Omental fat pad (tissue), 4 donors: ENCODE data around the gene RSPH1. TPM values are rescaled to one million over a fixed set of nuclear protein-coding genes. Genes with fewer than 3 reads are reported as not detected.

Experiments
- ATAC-seq: fragments of 150-250 bp; one replicate; pipeline ENCODE4 v1.9.1; 2016; ENCODE audit warnings: mild to moderate bottlenecking, moderate library complexity; ENCODE audit not compliant: low FRiP score
- DNase-seq: peaks from one replicate; pipeline ENCODE4 v3.0.0-alpha.2; 2019; ENCODE audit warnings: low spot score
- CTCF ChIP-seq, 3 donors: fragments of 450-650 bp; IDR thresholded peaks; one replicate each; pipeline ENCODE4 v1.5.1; 2016 to 2017; ENCODE audit warnings: antibody characterized with exemption in 3 of 3, mild to moderate bottlenecking in 3 of 3, moderate library complexity in 2 of 3
- total RNA-seq, 4 donors: library from RNA; depleted of rRNA; stranded (reverse); fragments of >200 nt; gene quantifications; one replicate each; pipeline ENCODE4 v1.1.0, GENCODE V29; 2016

Gene RSPH1
- total RNA-seq, 4 donors from 2014 or later, result 0.31 to 0.37 (median 0.36) TPM; not detected in 1

DNA sequence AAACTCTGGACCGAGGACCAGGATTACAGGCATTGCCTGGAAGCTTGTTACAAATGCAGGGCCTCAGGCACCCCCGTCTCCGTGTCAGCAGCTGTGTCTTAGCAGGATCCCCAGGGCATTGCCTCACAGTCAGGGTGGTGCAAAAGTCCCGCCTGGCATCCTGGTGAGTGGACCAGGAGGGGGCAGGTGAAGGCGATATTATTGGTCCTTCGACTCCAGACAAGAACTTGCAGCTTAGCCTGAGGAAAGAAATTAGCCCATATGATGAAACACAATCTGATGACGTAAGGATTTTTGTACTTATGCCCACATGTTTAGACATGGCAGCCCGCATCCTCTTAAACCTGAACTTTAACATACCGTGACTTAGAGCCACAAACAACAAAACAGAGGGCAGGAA is 40.8 kb downstream of the RSPH1 start:
- ATAC-seq, result no peak

DNA sequence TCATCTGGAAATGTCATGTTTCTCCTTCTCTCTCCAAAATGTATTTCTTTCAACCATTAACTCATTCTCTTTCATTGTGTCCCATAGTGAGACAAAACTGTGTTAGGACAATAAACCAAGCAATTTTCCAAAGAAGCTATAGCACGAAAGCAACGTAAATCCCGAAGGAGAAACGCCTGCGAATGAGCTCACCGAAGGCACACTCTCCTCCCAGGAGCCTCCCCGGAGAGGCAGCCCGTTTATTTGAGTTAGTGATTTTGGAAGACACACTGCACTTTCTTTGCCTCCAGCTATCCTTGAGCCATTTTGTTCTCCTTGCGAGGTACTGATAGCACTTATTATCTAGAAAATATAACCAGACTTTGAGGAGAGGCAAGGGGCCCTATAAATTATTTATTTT is 41.2 kb downstream of the RSPH1 start:
- no peak for ATAC-seq
- TF ChIP-seq CTCF (IDR thresholded peaks at IDR 0.05), result no peak
- DNase-seq, result no peak

More for the DNA sequence above, 40.8 kb downstream of the RSPH1 start:
- no peak for TF ChIP-seq CTCF (IDR thresholded peaks at IDR 0.05)
- DNase-seq, result no peak

- no peak for ATAC-seq
- DNase-seq, result no peak
Measured at GRCh38 chr21:42453986-42454570, 41.9 kb downstream of the RSPH1 start.

DNA sequence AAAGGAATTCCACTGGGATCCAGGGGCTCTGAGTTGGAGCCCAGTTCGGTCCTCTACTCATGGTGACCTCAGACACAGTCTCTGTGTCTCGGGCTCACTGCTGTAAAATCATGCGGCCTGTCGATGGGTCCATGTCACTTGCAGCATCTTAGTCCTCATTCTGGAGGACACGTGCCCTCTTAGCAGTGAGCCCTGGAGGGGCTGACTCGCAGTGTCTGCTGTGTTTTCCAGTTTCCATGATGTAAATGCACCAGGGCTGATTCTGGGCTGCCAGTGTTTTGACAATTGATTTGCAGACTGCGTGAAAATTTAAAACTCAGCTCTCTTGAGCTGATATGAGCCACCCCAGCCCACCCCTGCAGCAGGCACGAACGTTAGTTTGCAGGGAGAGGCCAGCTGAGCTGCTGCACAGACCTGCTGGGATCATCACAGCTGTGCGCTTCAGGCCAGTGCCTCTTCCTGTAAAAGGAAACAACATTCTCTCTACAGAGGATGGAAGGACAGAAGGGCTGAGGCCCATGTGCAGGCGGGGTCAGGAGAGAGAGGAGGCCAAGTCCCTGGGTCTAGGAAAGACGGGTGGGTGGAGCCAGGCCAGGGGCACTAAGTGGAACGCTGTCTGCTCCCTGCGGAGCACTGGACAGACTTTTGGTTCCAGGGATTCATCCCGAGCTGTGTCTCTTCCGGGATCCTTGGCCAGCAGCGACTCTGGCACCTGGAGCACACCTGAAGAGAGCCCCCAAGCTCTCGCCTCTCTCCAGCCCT is 42.6 kb downstream of the RSPH1 start:
- no peak for DNase-seq
- TF ChIP-seq CTCF (IDR thresholded peaks at IDR 0.05), result no peak
- no peak for ATAC-seq

More at GRCh38 chr21:42453986-42454570, 41.9 kb downstream of the RSPH1 start:
- no peak for TF ChIP-seq CTCF (IDR thresholded peaks at IDR 0.05)

DNA sequence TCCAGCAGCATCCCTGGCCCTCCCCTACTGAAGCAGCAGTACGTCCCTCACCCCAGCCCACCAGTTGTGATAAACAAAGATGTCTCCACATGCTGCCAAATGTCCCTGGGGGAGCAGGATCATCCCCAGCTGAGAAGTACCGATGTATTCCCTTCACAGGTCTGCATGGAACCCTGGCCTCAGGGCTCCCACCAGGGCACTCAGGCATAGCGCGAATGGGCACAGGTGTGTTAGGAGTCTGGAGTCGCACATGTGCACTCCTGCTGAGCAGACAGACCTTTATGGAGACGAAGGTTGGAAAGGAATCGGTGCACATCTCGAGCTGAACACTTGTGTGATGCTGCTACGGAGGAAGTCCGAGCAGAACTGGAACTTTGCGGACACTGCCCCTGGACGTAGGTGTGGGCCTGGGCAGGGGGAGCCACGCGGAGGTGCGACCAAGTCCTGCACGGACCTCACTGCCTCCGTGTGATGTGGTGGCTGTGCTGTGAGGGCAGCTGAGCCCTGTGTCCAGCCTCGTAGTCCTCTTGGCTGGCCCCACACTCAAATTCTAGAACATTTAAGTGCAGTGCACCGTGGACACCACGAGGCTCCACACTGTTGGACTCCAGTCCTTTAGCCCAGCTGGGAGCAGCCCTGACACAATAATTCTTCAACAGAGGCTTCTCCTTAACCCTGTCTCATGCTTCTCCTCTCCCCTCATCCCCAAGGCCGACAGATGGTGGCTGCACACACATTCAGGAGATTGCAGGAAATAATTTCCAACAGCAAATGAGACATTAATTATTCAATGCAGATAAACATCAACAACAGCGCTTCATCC is 43.4 kb downstream of the RSPH1 start:
- no peak for TF ChIP-seq CTCF (IDR thresholded peaks at IDR 0.05)
- DNase-seq, result no peak
- no peak for ATAC-seq

GRCh38 chr21:42451941-42452340 is 44.1 kb downstream of the RSPH1 start:
- no peak for ATAC-seq
- TF ChIP-seq CTCF (IDR thresholded peaks at IDR 0.05), result no peak
- DNase-seq, result no peak
